PC-3 (cell line): ENCODE measurements around the gene PACRG.

Experiments used
- CTCF ChIP-seq: fragments of 300-600 bp; sonication (generic); conservative IDR thresholded peaks from 2 replicates; pipeline ENCODE4 v1.5.1; 2017; ENCODE audit warnings: antibody characterized with exemption, low read depth, mild to moderate bottlenecking, low read length
- EZH2 ChIP-seq: fragments of 300-600 bp; sonication (generic); IDR thresholded peaks from one replicate; pipeline ENCODE4 v1.6.1; 2017; ENCODE audit warnings: antibody characterized with exemption, mild to moderate bottlenecking, low read length; ENCODE audit not compliant: unreplicated experiment

DNA sequence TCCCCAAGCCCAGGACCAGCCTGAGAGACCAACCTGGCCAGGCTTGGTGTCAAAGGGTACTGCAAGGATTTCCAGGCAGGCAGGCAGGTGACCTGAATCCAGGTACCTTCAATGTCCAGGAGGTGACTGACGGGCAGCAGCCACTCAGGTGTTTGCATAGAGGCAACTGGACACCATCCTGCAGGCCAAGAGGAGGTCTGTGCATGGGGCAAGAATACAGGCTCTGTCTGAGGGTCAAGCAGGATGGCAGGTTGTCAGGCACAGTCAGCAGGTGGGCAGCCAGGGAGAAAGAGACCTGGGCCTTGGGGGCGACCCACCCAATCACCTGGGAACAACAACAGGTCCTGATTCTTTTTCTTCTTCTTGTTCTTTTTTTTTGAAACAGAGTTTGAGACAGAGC is 527.5 kb downstream of the PACRG start:
- no peak for TF ChIP-seq CTCF
- TF ChIP-seq EZH2: no peak
